Suppressor macrophage treated with lipopolysaccharide for 4 hours (primary cell): ENCODE data around the gene RTN4RL2.

ENCODE experiments used
- DNase-seq: peaks from one replicate; pipeline ENCODE4 v3.0.0-alpha.2; 2020

RTN4RL2 gene

DNA sequence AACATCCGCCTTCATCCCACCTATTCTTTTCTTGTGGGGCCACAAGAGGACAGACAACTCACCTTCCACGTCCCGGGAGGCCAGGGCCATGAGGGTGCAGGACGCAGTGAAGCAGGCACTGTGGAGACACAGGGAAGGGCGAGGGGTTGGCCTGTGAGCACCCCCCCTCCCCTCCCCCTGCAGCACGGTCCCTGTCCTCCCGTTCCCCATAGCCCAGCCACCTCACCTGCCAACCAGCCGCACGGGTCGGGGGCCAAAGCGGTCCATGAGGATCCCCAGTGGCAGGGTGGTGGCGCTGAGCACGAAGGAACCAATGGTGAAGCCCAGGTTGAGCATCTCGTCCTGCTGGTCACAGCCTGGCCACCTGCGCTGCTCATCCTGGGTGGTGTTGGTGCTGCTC lies 40.6 kb downstream of the RTN4RL2 start:
- no peak for DNase-seq

DNA sequence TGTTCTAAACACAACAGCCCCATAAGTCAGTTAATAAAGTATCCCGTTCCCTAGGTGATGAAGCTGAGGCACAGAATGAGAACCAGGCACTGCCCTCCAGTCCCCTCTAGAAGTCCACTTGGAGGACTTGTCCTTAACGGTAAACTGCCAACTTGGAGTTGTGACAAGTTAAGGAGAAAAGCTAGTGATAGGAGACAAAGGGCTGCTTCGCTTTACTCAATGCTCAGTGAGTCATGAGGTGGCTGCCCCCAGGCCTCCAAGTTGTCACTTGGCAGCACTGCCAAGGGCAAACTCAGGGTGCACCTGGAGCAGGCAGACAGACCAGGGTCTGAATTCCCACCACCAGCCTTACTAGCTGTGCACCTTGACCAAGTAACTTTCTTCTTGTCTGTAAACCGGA lies 41.6 kb downstream of the RTN4RL2 start:
- DNase-seq, result no peak

- DNase-seq, result no peak
Measured at GRCh38 chr11:57502376-57502775, 42.0 kb downstream of the RTN4RL2 start.

DNA sequence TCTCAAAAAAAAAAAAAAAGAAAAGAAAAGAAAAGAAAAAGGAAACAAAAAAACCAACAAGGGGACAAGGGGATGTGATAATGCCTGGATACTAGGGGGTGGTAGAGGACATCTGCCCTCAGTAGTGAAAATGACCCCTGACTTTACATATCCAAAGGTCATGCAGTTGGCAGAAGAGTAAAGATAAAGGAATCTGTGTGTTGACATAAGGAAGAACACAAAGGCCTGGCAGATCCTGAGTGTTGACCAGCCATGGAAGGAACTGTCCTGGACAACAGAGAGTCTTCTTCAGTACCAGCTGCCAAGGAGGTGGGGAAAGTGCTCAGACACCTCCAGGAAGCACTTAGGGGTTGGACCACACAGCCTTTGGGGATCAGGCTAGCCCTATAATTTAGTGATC lies 42.5 kb downstream of the RTN4RL2 start:
- no peak for DNase-seq

- no peak for DNase-seq
Measured at GRCh38 chr11:57504511-57504910, 44.2 kb downstream of the RTN4RL2 start.

DNA sequence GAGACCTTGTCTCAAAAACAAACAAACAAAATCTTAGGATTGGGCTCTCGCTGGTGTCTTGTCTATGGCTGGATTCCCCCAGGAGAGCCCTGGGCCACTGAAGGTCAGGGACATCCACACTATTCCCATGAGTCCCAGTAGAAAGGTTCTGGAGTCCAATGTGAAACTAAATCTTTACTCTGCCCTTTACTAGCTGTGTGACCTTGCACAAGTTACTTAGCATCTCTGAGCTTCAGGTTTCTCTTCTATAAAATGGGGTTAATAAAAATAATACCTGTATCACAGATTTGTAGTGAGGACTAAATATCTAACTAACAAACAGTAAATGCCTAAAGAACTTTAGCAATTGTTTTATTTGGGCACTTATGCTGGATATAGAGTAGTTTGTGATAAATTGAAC lies 46.2 kb downstream of the RTN4RL2 start:
- DNase-seq, result no peak

DNA sequence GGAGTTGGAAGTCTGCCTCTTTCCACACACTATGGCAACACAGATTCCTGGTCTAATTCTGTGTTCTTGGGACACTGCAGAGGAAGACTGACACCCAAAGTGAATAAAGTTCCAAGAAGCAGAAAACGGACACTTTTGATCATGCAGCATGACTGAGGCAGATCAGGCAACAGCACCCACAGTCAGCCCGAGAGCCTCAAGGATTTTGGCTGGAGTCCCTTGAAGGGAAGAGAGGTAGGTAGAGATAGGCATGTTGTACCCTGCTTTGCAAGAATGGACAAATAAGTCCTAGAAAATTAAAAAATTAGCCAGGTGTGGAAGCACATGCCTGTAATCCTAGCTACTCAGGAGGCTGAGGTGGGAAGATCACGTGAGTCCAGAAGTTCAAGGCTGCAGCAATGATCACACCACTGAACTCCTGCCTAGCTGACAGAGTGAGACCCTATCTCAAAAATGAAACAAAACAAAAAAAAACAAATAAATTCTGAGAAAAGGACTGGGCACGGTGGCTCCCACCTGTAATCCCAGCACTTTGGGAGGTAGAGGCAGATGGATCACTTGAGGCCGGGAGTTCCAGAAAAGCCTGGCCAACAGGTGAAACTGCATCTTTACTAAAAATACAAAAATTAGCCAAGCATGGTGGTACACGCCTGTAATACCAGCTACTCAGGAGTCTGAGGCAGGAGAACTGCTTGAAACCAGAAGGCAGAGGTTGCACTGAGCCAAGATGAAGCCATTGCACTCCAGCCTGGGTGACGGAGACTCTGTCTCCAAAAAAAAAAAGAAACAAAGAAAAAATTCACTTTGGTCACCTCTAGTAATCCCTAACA lies 48.2 kb downstream of the RTN4RL2 start:
- DNase-seq, result no peak

DNA sequence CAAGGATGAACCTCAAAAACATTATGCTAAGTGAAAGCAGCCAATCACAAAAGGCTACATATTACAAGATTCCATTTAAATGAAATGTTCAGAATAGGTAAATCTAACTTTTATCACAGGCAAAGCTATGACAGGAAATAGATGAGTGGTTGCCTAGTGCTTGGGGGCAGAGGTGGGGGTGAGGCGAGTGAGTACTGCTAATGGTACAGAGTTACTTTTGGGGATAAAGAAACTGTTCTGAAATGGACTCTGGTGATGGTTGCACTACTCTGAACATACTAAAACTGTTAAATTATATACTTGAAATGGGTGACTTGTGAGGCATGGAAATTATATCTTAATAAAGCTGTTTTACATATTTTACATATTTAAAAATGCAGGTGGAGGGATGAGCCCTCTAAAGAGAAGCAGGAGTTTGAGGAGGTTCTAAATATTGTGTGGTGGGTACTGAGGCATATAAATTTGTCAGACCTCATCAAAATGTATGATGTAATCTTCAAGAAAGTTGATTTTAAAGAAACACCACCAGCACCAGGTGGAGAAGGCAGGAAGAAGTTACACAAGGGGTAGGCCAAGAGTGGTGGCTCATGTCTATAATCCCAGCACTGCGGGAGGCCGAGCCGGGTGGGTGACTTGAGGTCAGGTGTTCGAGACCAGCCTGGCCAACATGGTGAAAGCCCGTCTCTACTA lies 51.6 kb downstream of the RTN4RL2 start:
- DNase-seq, result no peak

DNA sequence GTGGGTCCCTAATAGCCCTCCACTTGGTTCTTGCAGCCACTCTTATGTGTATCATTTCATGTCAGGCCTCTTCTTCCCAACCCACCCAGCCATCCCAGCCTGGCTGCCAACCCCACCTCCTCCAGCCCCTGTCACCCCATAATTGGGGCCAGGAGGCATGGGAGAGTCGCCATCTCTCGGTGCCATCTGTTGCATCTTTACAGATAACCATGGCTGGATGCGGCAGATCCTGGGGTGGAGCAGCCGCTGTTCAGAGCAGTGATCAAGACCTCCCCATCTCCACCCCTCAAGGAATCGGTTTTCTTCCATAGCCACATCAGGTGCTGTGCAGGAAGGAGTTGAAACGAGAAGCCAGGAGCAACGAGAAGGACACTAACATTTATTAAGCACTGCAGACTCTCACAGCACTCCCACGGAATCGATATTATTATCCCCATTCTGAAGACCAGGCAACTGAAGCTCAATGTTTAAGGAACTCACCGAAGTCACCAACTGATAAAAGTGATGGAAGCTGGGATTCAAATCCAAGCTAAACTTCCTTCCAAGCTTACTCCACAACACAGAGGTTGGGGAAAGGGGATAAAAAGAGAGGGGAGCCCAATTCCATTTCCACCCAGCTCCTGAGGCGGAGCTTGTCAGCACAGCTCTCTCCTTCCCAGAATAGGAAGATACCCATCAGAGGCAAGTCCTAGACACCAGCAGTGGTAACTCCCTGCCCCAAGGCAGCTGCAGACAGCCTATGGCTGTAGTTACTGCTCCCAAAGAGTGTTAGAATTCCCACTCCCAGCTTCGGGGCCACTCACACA lies 52.5 kb downstream of the RTN4RL2 start:
- DNase-seq, result no peak

DNA sequence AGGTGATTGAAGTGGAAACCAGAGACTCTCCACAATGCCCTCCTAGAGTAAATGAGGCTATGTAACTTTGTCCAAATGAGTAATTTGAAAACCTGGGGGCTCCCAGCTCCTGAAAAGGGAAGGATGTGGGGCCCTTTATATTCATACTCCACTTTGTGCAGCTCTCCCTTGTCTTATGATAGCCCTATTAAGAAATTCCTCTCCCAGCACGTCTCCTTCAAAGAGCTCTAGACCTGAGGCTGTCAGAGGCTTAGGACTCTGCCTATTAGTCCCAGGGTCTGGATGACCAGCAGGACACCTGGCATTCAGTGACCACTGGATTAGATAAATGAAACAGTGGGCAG lies 53.1 kb downstream of the RTN4RL2 start:
- DNase-seq, result no peak

DNA sequence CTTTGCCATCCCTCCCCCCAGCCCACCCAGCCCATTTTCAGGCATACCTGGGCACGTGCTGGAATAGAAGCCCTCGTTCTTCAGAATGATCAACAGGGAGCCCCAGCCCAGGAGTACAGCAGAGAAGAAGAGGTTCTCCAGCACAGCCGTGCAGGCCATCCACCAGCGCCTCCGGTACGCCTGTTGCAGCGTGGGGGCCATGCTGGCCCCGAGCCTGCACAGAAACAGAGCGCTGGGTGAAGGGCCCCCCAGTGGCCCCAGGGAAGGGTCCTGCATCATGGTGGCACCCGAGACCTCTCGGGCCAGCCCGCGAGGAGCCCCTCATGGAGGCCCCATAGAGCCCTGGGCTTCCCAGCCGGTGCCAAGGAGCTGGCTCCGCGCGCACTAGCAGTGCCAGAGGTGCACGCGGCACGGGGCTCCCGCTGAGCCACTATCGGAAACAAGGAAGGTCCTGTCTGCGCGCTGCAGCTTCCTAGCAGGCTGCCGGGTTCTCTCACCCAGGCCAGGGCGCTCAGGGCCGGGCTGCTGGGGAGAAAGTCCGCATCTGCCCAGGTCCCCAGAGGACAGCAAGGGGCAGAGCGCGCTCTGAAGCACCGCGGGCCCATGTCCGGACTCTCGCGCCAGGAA lies 53.7 kb downstream of the RTN4RL2 start:
- DNase-seq, result peak; percentile 26

DNA sequence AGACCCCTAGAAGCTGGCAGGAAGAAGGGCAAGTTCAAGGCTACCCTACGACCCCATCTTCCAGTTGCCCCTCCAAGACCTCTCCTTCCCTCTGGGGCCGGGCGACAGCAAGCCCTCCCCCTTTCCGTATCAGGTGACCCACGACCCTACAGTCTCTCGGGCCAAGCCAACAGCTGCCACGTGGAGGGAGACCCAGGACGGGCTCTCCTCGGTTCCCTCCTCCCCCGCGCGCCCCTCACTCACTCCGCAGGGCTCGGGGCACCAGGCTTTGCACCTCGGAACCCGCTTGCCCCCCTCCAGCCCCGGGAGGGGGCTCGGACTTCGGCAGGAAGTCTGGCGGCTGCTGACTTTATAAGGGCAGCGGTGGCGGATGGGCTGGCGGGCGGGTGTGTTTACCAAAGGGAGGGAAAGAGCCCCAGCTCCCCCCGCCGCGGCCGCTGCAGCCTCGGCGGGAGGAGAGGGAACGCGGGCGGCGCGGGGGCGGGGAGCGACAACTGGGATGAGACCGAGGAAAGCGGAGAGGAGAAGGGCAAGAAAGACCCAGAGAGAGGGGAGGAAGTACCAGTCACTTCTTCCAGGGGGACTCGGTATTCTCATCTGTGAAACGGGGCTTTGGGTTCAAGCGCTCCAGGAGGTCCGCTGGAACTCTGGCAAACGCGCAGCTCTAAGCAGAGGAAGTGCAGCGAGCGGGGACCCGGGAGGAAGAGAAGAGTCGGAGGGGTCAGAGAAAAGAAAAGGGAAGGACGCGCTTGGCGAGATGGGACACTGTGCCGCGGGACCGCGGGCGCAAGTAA lies 54.4 kb downstream of the RTN4RL2 start:
- DNase-seq, result peak; percentile 41

DNA sequence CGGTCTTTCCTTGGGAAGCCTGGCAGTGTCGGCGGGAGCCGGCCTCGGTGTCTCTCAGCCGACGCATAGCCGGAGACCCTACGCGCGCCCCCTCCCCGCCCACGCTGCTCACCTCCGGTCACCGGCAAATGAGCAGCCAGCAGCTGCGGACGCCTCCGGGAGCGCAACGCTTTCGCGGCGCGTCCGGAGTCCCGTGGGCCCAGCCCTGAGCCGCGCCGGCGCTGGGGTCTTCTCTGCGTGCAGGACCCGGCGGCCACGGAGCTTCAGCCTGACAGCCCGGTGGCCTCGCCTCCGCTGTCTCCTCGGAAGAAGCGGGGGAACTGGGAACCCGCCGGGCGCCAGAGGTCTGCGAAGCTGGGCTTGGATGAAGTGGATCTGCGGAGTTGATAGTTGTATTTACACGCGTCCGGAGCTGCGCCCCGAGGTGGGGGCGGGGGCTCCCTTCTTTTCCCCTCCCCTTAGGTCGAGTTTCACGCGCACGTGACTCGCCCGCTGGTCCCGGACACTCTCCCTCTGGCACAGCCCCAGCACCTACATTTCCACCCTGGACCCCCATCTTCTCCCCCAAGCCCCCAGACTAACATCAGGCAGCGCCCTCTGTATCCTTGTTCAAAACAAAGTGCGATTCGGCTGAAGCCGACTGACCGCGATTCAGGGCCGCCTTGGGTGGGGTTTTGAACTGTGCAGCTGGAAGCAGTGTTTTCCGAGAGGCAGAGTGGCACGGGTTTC lies 55.2 kb downstream of the RTN4RL2 start, which contains the start of gene SLC43A1:
TSS of gene SLC43A1 (minus strand) at position 371 of the 729 bp plus-strand sequence. CDS start 1,591 bp downstream, outside the sequence.
- DNase-seq, result no peak

GRCh38 chr11:57516061-57516443 lies 55.7 kb downstream of the RTN4RL2 start:
- DNase-seq, result no peak

GRCh38 chr11:57521116-57521515 lies 60.8 kb downstream of the RTN4RL2 start:
- no peak for DNase-seq

DNA sequence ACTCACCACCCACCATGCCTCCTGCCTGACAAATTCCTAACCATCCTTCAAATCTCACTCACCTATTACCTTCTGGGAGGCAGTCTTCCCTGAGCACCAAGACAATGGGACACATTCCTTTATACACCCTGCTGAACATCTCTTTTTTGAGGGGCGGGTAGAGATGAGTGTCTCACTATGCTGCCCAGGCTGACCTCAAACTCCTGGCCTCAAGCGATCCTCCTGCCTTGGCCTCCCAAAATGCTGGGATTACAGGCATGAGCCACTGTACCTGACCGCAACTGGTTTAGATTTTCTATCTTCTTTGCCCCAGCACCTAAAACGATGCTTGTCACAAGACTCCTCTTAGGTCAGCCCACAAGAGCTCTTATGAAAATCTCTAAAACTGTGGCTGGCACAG lies 63.1 kb downstream of the RTN4RL2 start:
- DNase-seq, result no peak
